GM23338 (cell line): ENCODE results near the gene ASGR2. TPM values are rescaled to one million over a fixed set of nuclear protein-coding genes. Genes with fewer than 3 reads are reported as not detected.

Experiments used
- ATAC-seq: fragments of 200-7000 bp; cut with Tn5 transposase; 3 replicates; pipeline ENCODE4 v1.9.1; 2020
- DNase-seq: peaks from one replicate; pipeline ENCODE4 v3.0.0-alpha.2; 2015; ENCODE audit warnings: low spot score
- H2AFZ ChIP-seq: fragments of 200-600 bp; sonication (generic); 2 replicates; pipeline ENCODE4 v1.8.0; 2016; ENCODE audit warnings: antibody characterized with exemption, mild to moderate bottlenecking, moderate library complexity
- H3F3A ChIP-seq: fragments of 200-600 bp; sonication (generic); replicated peaks from 2 replicates; pipeline ENCODE4 v1.8.0; 2017; ENCODE audit warnings: antibody characterized with exemption, mixed run types, low read depth
- H3K27ac ChIP-seq: fragments of 200-600 bp; sonication (generic); 2 replicates; pipeline ENCODE4 v1.6.1; 2016; ENCODE audit warnings: low read depth
- H3K27me3 ChIP-seq: fragments of 200-600 bp; sonication (generic); 2 replicates; pipeline ENCODE4 v1.8.0; 2016; ENCODE audit warnings: mild to moderate bottlenecking, mixed run types, moderate library complexity; ENCODE audit not compliant: insufficient read depth
- H3K36me3 ChIP-seq: fragments of 200-600 bp; sonication (generic); 2 replicates; pipeline ENCODE4 v1.8.0; 2016; ENCODE audit warnings: mild to moderate bottlenecking; ENCODE audit not compliant: insufficient read depth
- H3K4me1 ChIP-seq: fragments of 200-600 bp; sonication (generic); 2 replicates; pipeline ENCODE4 v1.8.0; 2016; ENCODE audit warnings: mild to moderate bottlenecking, moderate library complexity; ENCODE audit not compliant: insufficient read depth
- H3K4me2 ChIP-seq: fragments of 200-600 bp; sonication (generic); 2 replicates; pipeline ENCODE4 v1.7.1; 2017; ENCODE audit warnings: mixed run types
- H3K4me3 ChIP-seq: fragments of 200-600 bp; sonication (generic); 2 replicates; pipeline ENCODE4 v1.6.1; 2016; ENCODE audit warnings: mixed run types
- H3K79me2 ChIP-seq: fragments of 200-600 bp; sonication (generic); replicated peaks from 2 replicates; pipeline ENCODE4 v1.8.0; 2017; ENCODE audit warnings: mild to moderate bottlenecking; ENCODE audit not compliant: insufficient read depth
- H3K9me2 ChIP-seq: fragments of 200-600 bp; sonication (generic); 2 replicates; pipeline ENCODE4 v1.8.0; 2017; ENCODE audit not compliant: insufficient read depth
- H4K20me1 ChIP-seq: fragments of 200-600 bp; sonication (generic); replicated peaks from 2 replicates; pipeline ENCODE4 v1.8.0; 2017; ENCODE audit warnings: mild to moderate bottlenecking; ENCODE audit not compliant: insufficient read depth
- H3K27ac Mint-ChIP-seq: 2 replicates; pipeline ENCODE4 v1.8.0; 2020; ENCODE audit warnings: inconsistent platforms, mild to moderate bottlenecking, moderate library complexity, mixed read lengths
- H3K27me3 Mint-ChIP-seq: 3 replicates; pipeline ENCODE4 v1.8.0; 2022; ENCODE audit warnings: low read depth, mild to moderate bottlenecking, moderate library complexity, mixed read lengths, inconsistent platforms; ENCODE audit not compliant: insufficient read depth, poor library complexity
- H3K36me3 Mint-ChIP-seq: 3 replicates; pipeline ENCODE4 v1.8.0; 2021; ENCODE audit warnings: low read depth, mild to moderate bottlenecking, inconsistent platforms, moderate library complexity, mixed read lengths
- H3K4me1 Mint-ChIP-seq: 3 replicates; pipeline ENCODE4 v1.8.0; 2020; ENCODE audit warnings: mild to moderate bottlenecking, inconsistent platforms, mixed read lengths
- H3K4me3 Mint-ChIP-seq: 3 replicates; pipeline ENCODE4 v1.8.0; 2021; ENCODE audit warnings: moderate library complexity, mild to moderate bottlenecking, inconsistent platforms, mixed read lengths
- H3K9me3 Mint-ChIP-seq: 3 replicates; pipeline ENCODE4 v1.8.0; 2020; ENCODE audit warnings: moderate library complexity, mild to moderate bottlenecking, inconsistent platforms, mixed read lengths
- CREB1 ChIP-seq: fragments of 250-450 bp; sonication (Bioruptor Pico); IDR thresholded peaks from 2 replicates; pipeline ENCODE4 v1.5.0; 2020; ENCODE audit warnings: low read depth, mild to moderate bottlenecking, moderate library complexity
- EZH2 ChIP-seq: fragments of 200-600 bp; sonication (generic); IDR thresholded peaks from one replicate; pipeline ENCODE4 v1.8.0; 2017; ENCODE audit warnings: antibody characterized with exemption, mild to moderate bottlenecking, low read depth; ENCODE audit not compliant: unreplicated experiment
- EZH2phosphoT487 ChIP-seq: fragments of 200-600 bp; sonication (generic); IDR thresholded peaks from one replicate; pipeline ENCODE4 v1.8.1; 2018; ENCODE audit warnings: antibody characterized with exemption; ENCODE audit not compliant: unreplicated experiment
- JUNB ChIP-seq: IDR thresholded peaks from one replicate; pipeline ENCODE4 v1.6.1; 2016; ENCODE audit warnings: antibody characterized with exemption; ENCODE audit not compliant: unreplicated experiment
- NANOG ChIP-seq: IDR thresholded peaks from 2 replicates; pipeline ENCODE4 v1.6.1; 2016; ENCODE audit warnings: antibody characterized with exemption, borderline replicate concordance
- POLR2AphosphoS5 ChIP-seq: IDR thresholded peaks from 2 replicates; pipeline ENCODE4 v1.6.1; 2016; ENCODE audit warnings: antibody characterized with exemption, low read depth
- STAT1 ChIP-seq: IDR thresholded peaks from one replicate; pipeline ENCODE4 v1.6.1; 2016; ENCODE audit warnings: antibody characterized with exemption; ENCODE audit not compliant: unreplicated experiment
- ZNF114 ChIP-seq: fragments of 250-450 bp; sonication (Bioruptor Pico); IDR thresholded peaks from 2 replicates; pipeline ENCODE4 v1.5.0; 2020; ENCODE audit warnings: mild to moderate bottlenecking, moderate library complexity
- ZNF331 ChIP-seq: fragments of 250-450 bp; sonication (Bioruptor Pico); IDR thresholded peaks from 2 replicates; pipeline ENCODE4 v1.5.0; 2020; ENCODE audit warnings: low read depth, mild to moderate bottlenecking, moderate library complexity
- polyA plus RNA-seq: library from polyadenylated mRNA; unstranded; fragments of >200 nt; fragmentation: Nextera tagmentation; extraction: Ambion mirVana; gene quantifications from 2 replicates; pipeline ENCODE4 v1.2.1, GENCODE V29; 2016
- total RNA-seq: library from RNA; depleted of rRNA; stranded (reverse); fragments of >200 nt; shearing (Covaris generic); gene quantifications from 2 replicates; pipeline ENCODE4 v1.2.3, GENCODE V29; 2014
- TF ChIP-seq, protein P1 (sequence below): IDR thresholded peaks from 2 replicates; pipeline ENCODE4 v1.6.1; 2016; ENCODE audit warnings: antibody characterized with exemption
- TF ChIP-seq, protein P2 (sequence below), 2 experiments: fragments of 200-600 bp in 1 of 2; sonication (generic) in 1 of 2; conservative IDR thresholded peaks; 2 replicates each; pipeline versions ENCODE4 v1.5.1 to v1.6.1; 2016 to 2017; ENCODE audit warnings: antibody characterized with exemption in 2 of 2, low read depth in 2 of 2, mild to moderate bottlenecking in 2 of 2, moderate library complexity in 1 of 2
- TF ChIP-seq, protein P3 (sequence below): IDR thresholded peaks from one replicate; pipeline ENCODE4 v1.6.1; 2018; ENCODE audit warnings: antibody characterized with exemption; ENCODE audit not compliant: unreplicated experiment
- TF ChIP-seq, protein P4 (sequence below): fragments of 250-450 bp; sonication (Bioruptor Pico); IDR thresholded peaks from 2 replicates; pipeline ENCODE4 v1.5.0; 2020; ENCODE audit warnings: mild to moderate bottlenecking, moderate library complexity

The ASGR2 gene
- total and polyA plus RNA-seq, 2 experiments from 2014 or later = 0.97 TPM; not detected in 1

DNA sequence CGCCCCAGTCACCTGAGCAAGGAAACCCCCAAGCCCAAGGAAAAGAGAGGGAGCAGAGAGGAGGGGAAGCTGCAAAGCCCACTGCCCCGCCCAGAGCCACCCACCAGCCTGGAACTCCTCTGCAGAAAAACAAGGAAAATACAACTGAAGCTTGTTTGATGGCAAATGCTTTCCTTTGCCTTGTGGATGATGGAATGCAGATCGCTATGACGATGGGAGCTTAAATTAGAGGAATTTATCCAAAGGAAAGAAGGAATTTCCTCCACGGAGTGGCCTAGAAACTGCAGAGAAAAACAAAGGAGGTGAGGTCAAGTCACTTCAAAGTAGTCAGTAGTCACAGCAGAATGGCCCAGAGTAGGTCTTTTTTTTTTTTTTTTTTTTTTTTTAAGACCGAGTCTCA is 31.5 kb upstream of the ASGR2 start:
- Histone ChIP-seq H3K36me3 (no peaks in the 10 kb centered on the region), H4K20me1 (no peaks in the 10 kb centered on the region), H3F3A (no peaks in the 10 kb centered on the region; the same call in 1 of the 2 replicates), H3K27ac (peak overlapping the region; percentile 42; the same call in 1 of the 2 replicates), H3K4me3 (peak overlapping the region; percentile 27), H3K27me3 (no peaks in the 10 kb centered on the region), H2AFZ (peak overlapping the region; percentile 28), H3K9me2 (no peaks in the 10 kb centered on the region), H3K4me2 (peak overlapping the region; percentile 54), H3K4me1 (peaks cover 24% of the 10 kb centered on the region), H3K79me2 (no peaks in the 10 kb centered on the region)
- Mint-ChIP-seq H3K9me3 (no peaks in the 10 kb centered on the region), H3K27ac (peak overlapping the region; percentile 58; the same call in 1 of the 2 replicates), H3K4me1 (peaks cover 26% of the 10 kb centered on the region), H3K36me3 (no peaks in the 10 kb centered on the region), H3K27me3 (peaks cover 4% of the 10 kb centered on the region), H3K4me3 (no peak overlapping the region)
- peak; percentile 74 for DNase-seq
- no peak for TF ChIP-seq STAT1
- no peak for TF ChIP-seq EZH2
- no peak for TF ChIP-seq ZNF331 (CRISPR knock-in tag)
- no peak for TF ChIP-seq NANOG
- no peak for TF ChIP-seq ZNF114 (CRISPR knock-in tag)
- TF ChIP-seq, protein P1, sequence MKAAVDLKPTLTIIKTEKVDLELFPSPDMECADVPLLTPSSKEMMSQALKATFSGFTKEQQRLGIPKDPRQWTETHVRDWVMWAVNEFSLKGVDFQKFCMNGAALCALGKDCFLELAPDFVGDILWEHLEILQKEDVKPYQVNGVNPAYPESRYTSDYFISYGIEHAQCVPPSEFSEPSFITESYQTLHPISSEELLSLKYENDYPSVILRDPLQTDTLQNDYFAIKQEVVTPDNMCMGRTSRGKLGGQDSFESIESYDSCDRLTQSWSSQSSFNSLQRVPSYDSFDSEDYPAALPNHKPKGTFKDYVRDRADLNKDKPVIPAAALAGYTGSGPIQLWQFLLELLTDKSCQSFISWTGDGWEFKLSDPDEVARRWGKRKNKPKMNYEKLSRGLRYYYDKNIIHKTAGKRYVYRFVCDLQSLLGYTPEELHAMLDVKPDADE = no peak
- no peak for TF ChIP-seq JUNB
- TF ChIP-seq, protein P2, sequence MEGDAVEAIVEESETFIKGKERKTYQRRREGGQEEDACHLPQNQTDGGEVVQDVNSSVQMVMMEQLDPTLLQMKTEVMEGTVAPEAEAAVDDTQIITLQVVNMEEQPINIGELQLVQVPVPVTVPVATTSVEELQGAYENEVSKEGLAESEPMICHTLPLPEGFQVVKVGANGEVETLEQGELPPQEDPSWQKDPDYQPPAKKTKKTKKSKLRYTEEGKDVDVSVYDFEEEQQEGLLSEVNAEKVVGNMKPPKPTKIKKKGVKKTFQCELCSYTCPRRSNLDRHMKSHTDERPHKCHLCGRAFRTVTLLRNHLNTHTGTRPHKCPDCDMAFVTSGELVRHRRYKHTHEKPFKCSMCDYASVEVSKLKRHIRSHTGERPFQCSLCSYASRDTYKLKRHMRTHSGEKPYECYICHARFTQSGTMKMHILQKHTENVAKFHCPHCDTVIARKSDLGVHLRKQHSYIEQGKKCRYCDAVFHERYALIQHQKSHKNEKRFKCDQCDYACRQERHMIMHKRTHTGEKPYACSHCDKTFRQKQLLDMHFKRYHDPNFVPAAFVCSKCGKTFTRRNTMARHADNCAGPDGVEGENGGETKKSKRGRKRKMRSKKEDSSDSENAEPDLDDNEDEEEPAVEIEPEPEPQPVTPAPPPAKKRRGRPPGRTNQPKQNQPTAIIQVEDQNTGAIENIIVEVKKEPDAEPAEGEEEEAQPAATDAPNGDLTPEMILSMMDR (conservative IDR thresholded peaks at IDR 0.05; ENCODE audit: low read depth in 2 of 2) = no peak
- TF ChIP-seq, protein P3, sequence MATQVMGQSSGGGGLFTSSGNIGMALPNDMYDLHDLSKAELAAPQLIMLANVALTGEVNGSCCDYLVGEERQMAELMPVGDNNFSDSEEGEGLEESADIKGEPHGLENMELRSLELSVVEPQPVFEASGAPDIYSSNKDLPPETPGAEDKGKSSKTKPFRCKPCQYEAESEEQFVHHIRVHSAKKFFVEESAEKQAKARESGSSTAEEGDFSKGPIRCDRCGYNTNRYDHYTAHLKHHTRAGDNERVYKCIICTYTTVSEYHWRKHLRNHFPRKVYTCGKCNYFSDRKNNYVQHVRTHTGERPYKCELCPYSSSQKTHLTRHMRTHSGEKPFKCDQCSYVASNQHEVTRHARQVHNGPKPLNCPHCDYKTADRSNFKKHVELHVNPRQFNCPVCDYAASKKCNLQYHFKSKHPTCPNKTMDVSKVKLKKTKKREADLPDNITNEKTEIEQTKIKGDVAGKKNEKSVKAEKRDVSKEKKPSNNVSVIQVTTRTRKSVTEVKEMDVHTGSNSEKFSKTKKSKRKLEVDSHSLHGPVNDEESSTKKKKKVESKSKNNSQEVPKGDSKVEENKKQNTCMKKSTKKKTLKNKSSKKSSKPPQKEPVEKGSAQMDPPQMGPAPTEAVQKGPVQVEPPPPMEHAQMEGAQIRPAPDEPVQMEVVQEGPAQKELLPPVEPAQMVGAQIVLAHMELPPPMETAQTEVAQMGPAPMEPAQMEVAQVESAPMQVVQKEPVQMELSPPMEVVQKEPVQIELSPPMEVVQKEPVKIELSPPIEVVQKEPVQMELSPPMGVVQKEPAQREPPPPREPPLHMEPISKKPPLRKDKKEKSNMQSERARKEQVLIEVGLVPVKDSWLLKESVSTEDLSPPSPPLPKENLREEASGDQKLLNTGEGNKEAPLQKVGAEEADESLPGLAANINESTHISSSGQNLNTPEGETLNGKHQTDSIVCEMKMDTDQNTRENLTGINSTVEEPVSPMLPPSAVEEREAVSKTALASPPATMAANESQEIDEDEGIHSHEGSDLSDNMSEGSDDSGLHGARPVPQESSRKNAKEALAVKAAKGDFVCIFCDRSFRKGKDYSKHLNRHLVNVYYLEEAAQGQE = no peak
- TF ChIP-seq CREB1 (CRISPR knock-in tag) = no peak
- TF ChIP-seq EZH2phosphoT487 = no peak
- TF ChIP-seq, protein P4, sequence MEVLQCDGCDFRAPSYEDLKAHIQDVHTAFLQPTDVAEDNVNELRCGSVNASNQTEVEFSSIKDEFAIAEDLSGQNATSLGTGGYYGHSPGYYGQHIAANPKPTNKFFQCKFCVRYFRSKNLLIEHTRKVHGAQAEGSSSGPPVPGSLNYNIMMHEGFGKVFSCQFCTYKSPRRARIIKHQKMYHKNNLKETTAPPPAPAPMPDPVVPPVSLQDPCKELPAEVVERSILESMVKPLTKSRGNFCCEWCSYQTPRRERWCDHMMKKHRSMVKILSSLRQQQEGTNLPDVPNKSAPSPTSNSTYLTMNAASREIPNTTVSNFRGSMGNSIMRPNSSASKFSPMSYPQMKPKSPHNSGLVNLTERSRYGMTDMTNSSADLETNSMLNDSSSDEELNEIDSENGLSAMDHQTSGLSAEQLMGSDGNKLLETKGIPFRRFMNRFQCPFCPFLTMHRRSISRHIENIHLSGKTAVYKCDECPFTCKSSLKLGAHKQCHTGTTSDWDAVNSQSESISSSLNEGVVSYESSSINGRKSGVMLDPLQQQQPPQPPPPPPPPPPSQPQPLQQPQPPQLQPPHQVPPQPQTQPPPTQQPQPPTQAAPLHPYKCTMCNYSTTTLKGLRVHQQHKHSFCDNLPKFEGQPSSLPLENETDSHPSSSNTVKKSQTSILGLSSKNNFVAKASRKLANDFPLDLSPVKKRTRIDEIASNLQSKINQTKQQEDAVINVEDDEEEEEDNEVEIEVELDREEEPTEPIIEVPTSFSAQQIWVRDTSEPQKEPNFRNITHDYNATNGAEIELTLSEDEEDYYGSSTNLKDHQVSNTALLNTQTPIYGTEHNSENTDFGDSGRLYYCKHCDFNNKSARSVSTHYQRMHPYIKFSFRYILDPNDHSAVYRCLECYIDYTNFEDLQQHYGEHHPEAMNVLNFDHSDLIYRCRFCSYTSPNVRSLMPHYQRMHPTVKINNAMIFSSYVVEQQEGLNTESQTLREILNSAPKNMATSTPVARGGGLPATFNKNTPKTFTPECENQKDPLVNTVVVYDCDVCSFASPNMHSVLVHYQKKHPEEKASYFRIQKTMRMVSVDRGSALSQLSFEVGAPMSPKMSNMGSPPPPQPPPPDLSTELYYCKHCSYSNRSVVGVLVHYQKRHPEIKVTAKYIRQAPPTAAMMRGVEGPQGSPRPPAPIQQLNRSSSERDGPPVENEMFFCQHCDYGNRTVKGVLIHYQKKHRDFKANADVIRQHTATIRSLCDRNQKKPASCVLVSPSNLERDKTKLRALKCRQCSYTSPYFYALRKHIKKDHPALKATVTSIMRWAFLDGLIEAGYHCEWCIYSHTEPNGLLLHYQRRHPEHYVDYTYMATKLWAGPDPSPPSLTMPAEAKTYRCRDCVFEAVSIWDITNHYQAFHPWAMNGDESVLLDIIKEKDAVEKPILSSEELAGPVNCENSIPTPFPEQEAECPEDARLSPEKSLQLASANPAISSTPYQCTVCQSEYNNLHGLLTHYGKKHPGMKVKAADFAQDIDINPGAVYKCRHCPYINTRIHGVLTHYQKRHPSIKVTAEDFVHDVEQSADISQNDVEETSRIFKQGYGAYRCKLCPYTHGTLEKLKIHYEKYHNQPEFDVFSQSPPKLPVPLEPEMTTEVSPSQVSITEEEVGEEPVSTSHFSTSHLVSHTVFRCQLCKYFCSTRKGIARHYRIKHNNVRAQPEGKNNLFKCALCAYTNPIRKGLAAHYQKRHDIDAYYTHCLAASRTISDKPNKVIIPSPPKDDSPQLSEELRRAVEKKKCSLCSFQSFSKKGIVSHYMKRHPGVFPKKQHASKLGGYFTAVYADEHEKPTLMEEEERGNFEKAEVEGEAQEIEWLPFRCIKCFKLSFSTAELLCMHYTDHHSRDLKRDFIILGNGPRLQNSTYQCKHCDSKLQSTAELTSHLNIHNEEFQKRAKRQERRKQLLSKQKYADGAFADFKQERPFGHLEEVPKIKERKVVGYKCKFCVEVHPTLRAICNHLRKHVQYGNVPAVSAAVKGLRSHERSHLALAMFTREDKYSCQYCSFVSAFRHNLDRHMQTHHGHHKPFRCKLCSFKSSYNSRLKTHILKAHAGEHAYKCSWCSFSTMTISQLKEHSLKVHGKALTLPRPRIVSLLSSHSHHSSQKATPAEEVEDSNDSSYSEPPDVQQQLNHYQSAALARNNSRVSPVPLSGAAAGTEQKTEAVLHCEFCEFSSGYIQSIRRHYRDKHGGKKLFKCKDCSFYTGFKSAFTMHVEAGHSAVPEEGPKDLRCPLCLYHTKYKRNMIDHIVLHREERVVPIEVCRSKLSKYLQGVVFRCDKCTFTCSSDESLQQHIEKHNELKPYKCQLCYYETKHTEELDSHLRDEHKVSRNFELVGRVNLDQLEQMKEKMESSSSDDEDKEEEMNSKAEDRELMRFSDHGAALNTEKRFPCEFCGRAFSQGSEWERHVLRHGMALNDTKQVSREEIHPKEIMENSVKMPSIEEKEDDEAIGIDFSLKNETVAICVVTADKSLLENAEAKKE (CRISPR knock-in tag) = no peak
- TF ChIP-seq POLR2AphosphoS5 = no peak
- peak; percentile 53 for ATAC-seq
